ENCODE results near the gene TCL1A.

Gene TCL1A

DNA sequence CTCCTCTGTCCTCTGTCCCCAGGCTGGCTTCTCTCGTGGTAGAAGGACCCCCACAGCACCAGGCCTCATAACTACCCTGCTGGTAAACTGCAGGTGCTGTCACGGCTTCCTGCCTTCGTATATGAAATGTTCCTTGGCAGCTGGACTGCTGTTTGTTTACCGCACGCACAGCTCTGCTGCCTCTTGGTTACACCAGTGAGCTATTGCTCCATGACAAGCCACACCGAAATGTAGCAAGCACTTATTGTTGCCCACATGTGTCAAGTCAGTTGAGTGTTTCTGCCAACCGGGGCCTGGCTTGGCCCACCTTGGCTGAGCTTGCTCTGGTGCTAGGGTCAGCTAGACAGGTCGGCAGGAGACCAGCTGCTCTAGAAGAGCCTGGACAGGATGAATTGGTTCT, 49.4 kb downstream of the TCL1A start:
- H3K4me3 ChIP-seq = no peak overlapping the region
- TF ChIP-seq, protein P1, sequence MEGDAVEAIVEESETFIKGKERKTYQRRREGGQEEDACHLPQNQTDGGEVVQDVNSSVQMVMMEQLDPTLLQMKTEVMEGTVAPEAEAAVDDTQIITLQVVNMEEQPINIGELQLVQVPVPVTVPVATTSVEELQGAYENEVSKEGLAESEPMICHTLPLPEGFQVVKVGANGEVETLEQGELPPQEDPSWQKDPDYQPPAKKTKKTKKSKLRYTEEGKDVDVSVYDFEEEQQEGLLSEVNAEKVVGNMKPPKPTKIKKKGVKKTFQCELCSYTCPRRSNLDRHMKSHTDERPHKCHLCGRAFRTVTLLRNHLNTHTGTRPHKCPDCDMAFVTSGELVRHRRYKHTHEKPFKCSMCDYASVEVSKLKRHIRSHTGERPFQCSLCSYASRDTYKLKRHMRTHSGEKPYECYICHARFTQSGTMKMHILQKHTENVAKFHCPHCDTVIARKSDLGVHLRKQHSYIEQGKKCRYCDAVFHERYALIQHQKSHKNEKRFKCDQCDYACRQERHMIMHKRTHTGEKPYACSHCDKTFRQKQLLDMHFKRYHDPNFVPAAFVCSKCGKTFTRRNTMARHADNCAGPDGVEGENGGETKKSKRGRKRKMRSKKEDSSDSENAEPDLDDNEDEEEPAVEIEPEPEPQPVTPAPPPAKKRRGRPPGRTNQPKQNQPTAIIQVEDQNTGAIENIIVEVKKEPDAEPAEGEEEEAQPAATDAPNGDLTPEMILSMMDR (IDR thresholded peaks at IDR 0.05) = no peak
- peaks cover 0 to 16% of the 10 kb centered on the region in 2 donors for H3K27me3 ChIP-seq
- H3K36me3 ChIP-seq = no peaks in the 10 kb centered on the region
- intact Hi-C loops (cut with DNase I; ENCODE audit: low total_unique reads) = no loop called here
- H3K4me1 ChIP-seq = peaks cover 0 to 17% (median 0%) of the 10 kb centered on the region in 4 donors
- H3K27ac ChIP-seq = no peak overlapping the region
- DNase-seq = no peak
- no peaks in the 10 kb centered on the region for H3K9me3 ChIP-seq

DNA sequence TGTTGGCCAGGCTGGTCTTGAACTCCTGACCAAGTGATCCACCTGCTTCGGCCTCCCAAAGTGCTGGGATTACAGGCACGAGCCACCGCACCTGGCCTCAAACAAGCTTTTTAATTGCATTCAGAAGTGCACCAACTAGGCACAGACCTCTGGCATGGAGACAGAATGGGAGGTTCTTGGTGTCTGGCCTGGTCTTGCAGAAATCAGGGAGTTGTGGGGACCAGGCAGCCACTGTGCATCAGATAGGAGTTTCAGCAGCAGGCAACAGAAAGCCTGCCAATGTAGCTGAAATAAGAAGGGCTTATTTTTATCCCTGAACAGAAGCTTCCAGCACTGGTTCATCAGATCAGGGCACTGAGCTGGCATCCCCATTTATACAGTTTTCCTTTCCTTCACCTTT, 49.9 kb downstream of the TCL1A start:
- Histone ChIP-seq H3K4me1 (peaks cover 0 to 17% (median 0%) of the 10 kb centered on the region in 4 donors), H3K27me3 (peaks cover 0 to 20% of the 10 kb centered on the region in 2 donors), H3K36me3 (no peaks in the 10 kb centered on the region), H3K4me3 (no peak overlapping the region), H3K9me3 (no peaks in the 10 kb centered on the region), H3K27ac (no peak overlapping the region)
- intact Hi-C loops (cut with DNase I; ENCODE audit: low total_unique reads) = no loop called here
- TF ChIP-seq, protein P1 (IDR thresholded peaks at IDR 0.05) = no peak
- DNase-seq = no peak

DNA sequence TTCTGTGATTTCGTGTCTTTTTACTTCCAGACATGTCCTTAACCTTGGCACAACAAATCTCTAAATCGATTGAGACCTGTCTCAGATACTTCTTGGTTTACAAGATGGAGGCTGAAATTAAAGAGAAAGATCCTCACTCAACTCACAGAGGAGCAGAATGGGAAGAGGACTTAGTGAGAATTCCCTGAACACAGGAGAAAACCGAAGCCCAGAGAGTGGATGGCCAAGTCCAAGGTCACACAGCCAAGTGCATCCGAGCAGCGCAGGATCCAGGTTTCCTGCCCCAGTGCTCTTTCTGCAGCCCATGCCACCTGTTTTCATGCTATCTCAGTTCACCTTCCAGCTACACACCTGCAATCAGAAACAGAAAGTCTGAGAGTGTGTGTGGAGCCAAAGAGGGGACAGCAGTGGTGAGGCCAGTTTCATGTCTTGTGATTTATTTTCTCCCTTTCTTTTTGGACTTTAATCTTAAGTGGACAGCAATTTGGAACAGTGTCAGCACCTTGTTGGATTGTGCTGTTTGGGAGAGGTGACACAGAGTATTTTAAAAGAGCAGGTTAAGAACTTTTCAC, 50.6 kb downstream of the TCL1A start:
- Histone ChIP-seq H3K27me3 (peaks cover 0 to 25% of the 10 kb centered on the region in 2 donors), H3K4me1 (peaks cover 0 to 17% (median 0%) of the 10 kb centered on the region in 4 donors), H3K36me3 (no peaks in the 10 kb centered on the region), H3K4me3 (no peak overlapping the region), H3K27ac (no peak overlapping the region), H3K9me3 (no peaks in the 10 kb centered on the region)
- no peak for DNase-seq
- intact Hi-C loops (cut with DNase I; ENCODE audit: low total_unique reads) = no loop called here
- TF ChIP-seq, protein P1 (IDR thresholded peaks at IDR 0.05) = no peak

DNA sequence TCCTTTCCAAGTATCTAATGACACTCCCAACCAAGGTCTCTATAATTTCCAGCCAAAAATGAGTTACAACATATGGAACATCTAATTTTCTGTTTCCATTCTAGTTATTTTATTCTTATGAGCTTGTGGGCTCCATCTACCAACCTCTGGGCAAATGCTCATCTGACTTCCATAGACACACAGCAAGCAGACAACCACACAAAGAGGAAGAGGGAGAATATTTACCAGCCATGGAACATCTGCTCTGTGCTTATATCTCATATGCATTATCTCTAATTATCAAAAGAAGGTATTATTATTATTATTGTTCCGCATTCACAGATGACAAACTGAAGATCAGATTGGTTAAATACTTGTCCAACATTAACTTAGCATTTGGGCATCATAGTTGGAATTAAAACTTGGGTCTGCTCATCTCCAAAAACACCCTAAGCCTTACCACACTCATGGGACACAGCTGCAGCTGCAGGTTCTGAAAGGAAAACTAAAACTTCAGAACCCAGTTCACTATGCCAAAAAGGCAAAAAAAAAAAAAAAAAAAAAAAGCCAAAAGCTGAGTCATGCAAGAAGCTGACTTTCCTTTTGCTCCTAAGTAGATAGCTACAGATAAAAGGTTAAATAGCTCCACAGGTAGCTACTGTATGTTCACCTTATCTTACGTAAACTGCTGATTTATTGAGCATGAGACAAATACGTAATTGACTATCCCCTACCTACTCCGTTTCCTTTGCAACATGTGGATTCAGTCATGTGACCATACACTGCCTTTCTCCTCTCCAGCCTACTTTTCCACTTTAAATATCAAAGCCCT, 51.3 kb downstream of the TCL1A start:
- no peak overlapping the region for H3K27ac ChIP-seq
- no peak for DNase-seq
- H3K4me3 ChIP-seq = no peak overlapping the region
- no peaks in the 10 kb centered on the region for H3K9me3 ChIP-seq
- intact Hi-C loops (cut with DNase I; ENCODE audit: low total_unique reads) = no loop called here
- H3K27me3 ChIP-seq = peaks cover 0 to 30% of the 10 kb centered on the region in 2 donors
- peaks cover 0 to 17% (median 0%) of the 10 kb centered on the region in 4 donors for H3K4me1 ChIP-seq
- H3K36me3 ChIP-seq = no peaks in the 10 kb centered on the region
- TF ChIP-seq, protein P1 (IDR thresholded peaks at IDR 0.05) = no peak

DNA sequence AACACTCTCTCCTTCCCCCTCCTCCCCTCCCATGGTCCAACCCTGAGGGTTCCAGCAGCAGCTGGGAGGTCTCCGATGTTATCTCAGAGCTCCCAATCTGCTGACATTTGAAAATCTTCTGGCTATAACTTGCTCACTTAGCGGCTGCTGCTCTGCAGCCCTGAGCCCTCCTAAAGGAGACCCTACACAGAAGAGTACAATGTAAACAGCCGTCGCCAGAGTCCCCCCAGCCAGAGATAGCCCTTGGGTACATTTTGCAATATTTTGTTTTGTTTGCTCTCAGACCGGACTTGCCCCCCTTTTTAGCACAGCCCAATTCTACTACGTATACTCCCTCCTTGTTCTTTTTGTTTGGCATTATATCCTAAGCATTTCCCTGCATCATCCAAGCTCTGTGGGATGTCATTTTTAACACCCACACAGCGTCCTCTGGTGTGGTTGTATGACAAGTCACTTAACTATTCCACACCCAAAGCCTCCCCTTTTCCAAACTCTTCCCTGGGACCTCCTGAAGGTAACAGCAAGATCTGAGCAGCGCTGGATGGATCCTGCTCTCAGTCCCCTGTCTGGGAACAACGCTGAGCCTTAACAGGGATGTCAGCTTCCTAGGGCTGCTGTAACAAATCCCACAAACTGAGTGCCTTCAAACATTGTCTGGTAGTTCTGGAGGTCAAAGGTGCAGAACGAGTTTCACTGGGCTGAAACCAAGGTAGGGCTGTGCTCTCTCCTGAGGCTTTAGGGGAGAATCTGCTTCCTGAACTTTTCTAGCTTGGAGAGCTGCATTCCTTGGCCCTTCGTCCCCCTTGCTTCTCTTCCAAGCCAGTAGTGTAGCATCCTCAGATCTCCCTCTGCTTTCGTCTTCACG, 53.0 kb downstream of the TCL1A start:
- Histone ChIP-seq H3K27ac (no peak overlapping the region), H3K9me3 (no peaks in the 10 kb centered on the region), H3K4me1 (peaks cover 0 to 17% (median 0%) of the 10 kb centered on the region in 4 donors), H3K36me3 (no peaks in the 10 kb centered on the region), H3K4me3 (no peak overlapping the region), H3K27me3 (peaks cover 0 to 26% of the 10 kb centered on the region in 2 donors)
- intact Hi-C loops (cut with DNase I; ENCODE audit: low total_unique reads) = no loop called here
- TF ChIP-seq, protein P1 (IDR thresholded peaks at IDR 0.05) = no peak
- DNase-seq = no peak
